GM18519 (cell line): Measurements from ENCODE around the gene CTR9.

Experiments used
- ATAC-seq: cut with Tn5 transposase; IDR thresholded peaks from one replicate; pipeline ENCODE4 v1.9.1; 2021; ENCODE audit warnings: mild to moderate bottlenecking, moderate library complexity; ENCODE audit not compliant: unreplicated experiment, low FRiP score

Gene CTR9

GRCh38 chr11:10735481-10736475 lies 15.3 kb upstream of the CTR9 start:
- ATAC-seq, result peak; percentile 84

GRCh38 chr11:10742460-10743208 lies 8.4 kb upstream of the CTR9 start:
- no peak for ATAC-seq

DNA sequence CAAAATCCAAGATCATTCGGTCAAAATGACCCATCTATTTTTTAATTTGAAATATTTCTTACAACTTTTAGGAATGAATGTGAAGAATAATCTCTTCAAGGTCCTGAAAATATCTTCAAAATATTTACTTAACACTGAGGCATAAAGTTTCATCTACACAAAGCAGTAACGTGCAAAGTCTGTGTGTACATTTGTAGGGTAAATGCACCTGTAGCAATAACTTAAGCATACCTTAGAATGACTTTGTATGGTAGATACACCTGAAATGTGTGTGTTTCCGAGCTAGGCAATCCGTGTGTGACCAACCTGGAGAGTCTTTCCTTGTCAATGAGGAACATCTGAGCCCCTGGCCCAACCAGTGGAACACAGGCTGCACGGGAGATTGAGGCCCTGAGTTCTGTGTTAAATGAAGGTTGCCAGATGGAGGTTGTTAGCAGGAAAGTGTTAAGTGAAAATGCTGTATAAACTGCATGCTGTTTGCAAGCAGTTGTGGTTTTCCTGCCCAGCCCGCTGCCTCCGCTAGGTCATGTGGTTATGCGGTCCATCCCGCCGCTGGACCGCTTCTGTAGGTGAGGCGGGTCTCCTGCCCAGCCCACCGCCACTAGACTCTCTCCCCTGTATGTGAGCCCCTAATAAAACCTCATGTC lies 7.6 kb upstream of the CTR9 start:
- no peak for ATAC-seq

GRCh38 chr11:10744206-10744605 lies 6.8 kb upstream of the CTR9 start:
- ATAC-seq, result no peak

- ATAC-seq, result no peak
Measured at GRCh38 chr11:10746871-10747270, 4.2 kb upstream of the CTR9 start.

- no peak for ATAC-seq
Measured at GRCh38 chr11:10747733-10748132, 3.3 kb upstream of the CTR9 start.

DNA sequence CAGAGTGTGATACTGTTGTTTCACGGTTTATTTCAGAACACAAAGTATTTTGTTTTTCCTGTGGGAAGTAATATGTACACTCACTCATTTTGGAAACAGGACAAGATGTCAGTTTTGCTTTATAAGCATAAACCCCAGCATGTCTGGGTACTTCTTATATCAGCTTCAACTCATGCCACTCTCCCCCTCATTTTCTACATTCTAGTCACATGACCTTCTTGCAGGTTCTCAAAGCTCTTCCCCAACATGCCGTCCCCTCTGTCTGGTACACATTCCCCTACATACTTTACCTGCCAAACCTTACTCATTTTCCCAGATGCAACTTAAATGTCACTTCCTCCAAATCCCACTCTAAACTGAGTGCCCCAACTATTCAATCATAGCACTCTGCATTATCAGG lies 1.6 kb upstream of the CTR9 start:
- ATAC-seq, result no peak

DNA sequence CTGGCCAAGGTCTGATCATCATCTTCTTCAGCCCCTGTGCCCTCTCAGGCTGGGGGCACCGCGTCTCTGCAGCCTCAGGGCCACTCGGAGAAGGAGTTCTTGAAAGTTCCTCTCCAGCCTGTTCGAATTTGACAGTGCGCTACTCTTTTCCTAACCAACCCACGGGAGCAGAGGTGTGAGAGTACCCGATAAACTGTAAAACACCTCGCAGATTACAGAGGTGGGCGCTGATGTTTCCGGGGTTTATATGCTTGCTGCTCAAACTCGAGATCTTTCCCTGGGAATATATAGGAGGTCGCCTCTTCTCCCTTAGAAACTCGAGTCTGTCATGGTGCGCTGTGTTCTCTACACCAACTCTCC lies 515 bp downstream of the CTR9 start:
- peak; percentile 6 for ATAC-seq

GRCh38 chr11:10752061-10752460 lies 1.0 kb downstream of the CTR9 start:
- ATAC-seq, result no peak

DNA sequence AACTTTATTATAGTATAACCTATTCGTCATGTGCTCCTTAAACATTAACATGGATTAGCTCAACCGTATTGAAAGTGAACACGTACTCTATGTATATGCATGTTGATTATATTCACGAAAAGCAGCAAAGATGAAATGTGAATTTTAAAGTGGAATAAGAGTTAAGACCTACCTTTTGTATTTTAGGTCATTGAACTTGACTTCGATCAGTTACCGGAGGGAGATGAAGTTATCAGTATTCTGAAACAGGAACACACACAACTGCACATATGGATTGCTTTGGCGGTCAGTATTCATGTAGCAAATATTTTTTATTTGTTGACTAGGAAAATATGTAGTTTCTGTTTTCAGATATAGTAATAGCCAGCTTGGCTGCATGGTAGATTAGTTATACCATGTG lies 1.4 kb downstream of the CTR9 start:
- no peak for ATAC-seq

- no peak for ATAC-seq
Measured at GRCh38 chr11:10758957-10759356, 7.9 kb downstream of the CTR9 start.

- ATAC-seq, result no peak
Measured at GRCh38 chr11:10761085-10761698, 10.1 kb downstream of the CTR9 start.

DNA sequence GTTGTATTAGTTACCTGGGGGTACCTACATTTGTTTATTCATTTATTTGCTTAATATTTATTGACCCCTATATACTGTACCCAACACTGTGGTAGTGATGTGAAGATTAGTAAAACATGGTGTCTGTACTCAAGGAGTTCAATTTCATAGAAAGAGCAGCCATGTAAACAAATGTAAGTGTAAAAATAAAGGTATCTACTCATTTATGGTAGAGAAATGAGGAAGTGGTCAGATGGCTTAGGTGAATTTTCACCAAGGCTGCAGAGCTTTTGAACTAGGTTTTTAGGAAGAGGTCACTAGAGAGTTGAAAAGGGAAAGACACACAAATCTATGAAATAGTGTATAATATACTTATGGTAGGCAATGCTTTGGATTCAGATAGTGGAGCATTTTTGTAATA lies 11.1 kb downstream of the CTR9 start:
- peak; percentile 76 for ATAC-seq

GRCh38 chr11:10762913-10763421 lies 11.9 kb downstream of the CTR9 start:
- ATAC-seq, result no peak

DNA sequence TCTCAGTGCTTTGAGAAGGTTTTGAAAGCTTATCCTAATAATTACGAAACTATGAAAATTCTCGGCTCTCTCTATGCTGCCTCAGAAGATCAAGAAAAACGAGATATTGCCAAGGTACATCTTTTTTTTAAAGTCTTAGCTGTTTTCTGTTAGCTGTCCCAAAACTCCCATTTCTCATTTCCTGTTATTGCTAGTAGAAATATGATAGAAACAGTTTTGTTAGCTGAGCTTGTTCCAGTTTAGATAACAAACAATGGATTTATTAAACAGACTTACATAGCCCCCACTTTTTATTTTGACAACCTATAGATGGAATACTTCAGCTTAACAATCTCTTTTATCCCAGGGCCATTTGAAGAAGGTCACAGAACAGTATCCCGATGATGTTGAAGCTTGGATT lies 12.7 kb downstream of the CTR9 start:
- ATAC-seq, result no peak

DNA sequence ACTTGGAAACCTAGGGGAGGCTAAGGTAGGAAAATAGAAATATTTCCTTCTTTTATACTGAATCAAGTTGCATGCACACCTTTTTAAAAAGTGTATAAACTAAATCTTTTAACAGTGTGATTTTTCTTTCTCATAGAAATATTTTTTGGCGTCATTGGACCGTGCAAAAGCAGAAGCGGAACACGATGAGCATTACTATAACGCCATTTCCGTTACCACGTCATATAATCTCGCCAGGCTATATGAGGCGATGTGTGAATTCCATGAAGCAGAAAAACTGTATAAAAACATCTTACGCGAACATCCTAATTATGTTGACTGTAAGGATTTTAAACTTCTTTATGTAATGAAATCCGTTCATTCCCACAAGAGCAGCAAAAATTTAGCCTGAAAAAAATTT lies 13.4 kb downstream of the CTR9 start:
- ATAC-seq, result no peak

DNA sequence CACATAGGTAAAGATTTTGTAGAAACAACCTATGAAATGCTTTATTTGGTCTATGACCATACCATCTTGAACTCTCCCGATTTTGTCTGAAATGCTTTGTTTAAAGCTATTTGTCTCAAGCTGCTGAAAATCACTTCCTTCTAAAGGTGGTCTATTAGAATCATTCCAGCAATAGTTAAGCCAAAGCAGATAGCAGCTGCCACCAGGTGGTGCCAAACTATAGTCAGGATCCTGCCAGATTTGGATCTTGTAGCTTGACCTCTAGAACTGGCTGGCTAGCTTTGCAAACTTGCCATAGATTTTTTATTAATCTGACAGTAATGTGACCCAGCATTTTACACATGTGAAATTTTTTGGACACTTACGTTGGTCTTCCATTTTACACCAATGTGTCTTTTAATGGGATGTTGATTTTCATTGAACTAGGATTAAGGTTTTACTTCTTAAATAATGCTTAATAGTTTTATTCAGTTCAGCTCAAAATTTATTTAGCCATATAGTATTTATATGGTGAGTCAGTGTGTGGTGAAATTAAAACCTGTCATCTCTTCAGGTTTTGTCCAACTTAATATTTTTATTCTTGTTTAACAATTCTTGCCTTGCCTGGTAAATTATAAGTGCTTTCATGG lies 19.7 kb downstream of the CTR9 start:
- no peak for ATAC-seq

DNA sequence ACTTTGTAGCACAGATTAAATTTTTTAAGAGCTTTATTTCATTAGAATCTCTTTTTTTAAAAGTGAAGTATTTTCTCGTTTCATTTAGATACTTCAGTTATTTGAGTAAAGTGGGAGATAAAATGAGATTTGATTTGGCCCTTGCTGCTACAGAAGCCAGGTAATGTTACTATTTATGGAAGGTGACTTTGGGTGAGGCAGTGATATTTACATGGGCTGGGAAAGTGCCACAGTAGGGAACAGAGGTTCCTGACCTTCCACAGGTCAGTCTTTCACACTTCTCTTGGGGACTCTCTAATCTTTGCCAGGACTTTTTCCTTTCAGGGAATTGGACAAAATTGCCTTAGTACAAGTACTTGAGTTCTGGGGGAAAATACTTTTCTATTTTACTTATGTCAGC lies 20.4 kb downstream of the CTR9 start:
- no peak for ATAC-seq

DNA sequence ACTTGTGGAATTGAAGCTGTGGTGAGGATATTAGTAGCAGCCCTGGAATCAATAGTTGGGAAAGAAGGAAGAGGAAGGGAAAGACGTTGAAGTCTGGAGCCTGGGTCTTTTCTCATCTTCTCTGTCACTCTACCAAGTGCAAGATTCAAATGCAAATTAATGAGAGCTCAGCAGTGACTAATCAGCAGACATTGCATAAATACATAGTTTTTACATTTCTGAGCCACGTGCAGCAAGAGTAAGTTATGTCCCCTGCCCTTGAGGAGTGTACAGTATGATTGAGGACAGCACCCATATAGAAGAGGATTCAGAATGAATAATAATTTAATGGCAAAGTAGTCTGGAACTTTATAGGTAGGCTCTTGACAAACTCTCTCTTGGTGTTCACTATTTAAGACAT lies 23.8 kb downstream of the CTR9 start:
- ATAC-seq, result no peak

GRCh38 chr11:10777393-10777793 lies 26.3 kb downstream of the CTR9 start:
- no peak for ATAC-seq
